Astrocyte (in vitro differentiated cells and primary cell): ENCODE results near the gene FER.
"Not testable (repeated sequence)": the region's sequence is repeated elsewhere in the genome, so short reads cannot be mapped to it uniquely, and the experiment has no call there.

Source experiments
- CTCF ChIP-seq: IDR thresholded peaks from 2 replicates; pipeline ENCODE4 v1.5.1; 2011; ENCODE audit warnings: low read depth, mild to moderate bottlenecking, inconsistent platforms, low read length, moderate library complexity; ENCODE audit not compliant: insufficient read depth
- EZH2 ChIP-seq: IDR thresholded peaks from 2 replicates; pipeline ENCODE4 v1.6.1; 2012; ENCODE audit warnings: mild to moderate bottlenecking, low read length, inconsistent platforms; ENCODE audit not compliant: insufficient read depth

GRCh38 chr5:109052216-109052615 lies 304.5 kb downstream of the FER start:
- not testable (repeated sequence) for TF ChIP-seq CTCF, EZH2
